Mesenchymal stem cell (in vitro differentiated cells and primary cell): ENCODE measurements around the gene GRB7.

ENCODE experiments used
- DNase-seq: peaks from one replicate; pipeline ENCODE4 v3.0.0-alpha.2; 2013
- H2AFZ ChIP-seq: one replicate; pipeline ENCODE4 v1.6.1; 2013; ENCODE audit warnings: low read depth, mild to moderate bottlenecking, control low read depth, inconsistent platforms, low read length, moderate library complexity
- H2AK5ac ChIP-seq: 2 replicates; pipeline ENCODE4 v1.6.1; 2013; ENCODE audit warnings: low read length, moderate library complexity, mild to moderate bottlenecking, inconsistent platforms; ENCODE audit not compliant: severe bottlenecking
- H2BK120ac ChIP-seq: one replicate; pipeline ENCODE4 v1.6.1; 2013; ENCODE audit warnings: low read depth, mild to moderate bottlenecking, inconsistent platforms, low read length, moderate library complexity
- H2BK12ac ChIP-seq, 2 experiments: one replicate each; pipeline ENCODE4 v1.6.1; 2013; ENCODE audit warnings: inconsistent platforms in 2 of 2, low read length in 2 of 2, mild to moderate bottlenecking in 2 of 2, moderate library complexity in 2 of 2, control low read depth in 1 of 2
- H2BK15ac ChIP-seq: one replicate; pipeline ENCODE4 v1.6.1; 2013; ENCODE audit warnings: mild to moderate bottlenecking, low read depth, inconsistent platforms; ENCODE audit not compliant: poor library complexity, severe bottlenecking
- H2BK5ac ChIP-seq: 2 replicates; pipeline ENCODE4 v1.6.1; 2013; ENCODE audit warnings: low read depth, mild to moderate bottlenecking, low read length, control low read depth, inconsistent platforms; ENCODE audit not compliant: poor library complexity, severe bottlenecking
- H3K14ac ChIP-seq, 2 experiments: one replicate each; pipeline ENCODE4 v1.6.1; 2013; ENCODE audit warnings: inconsistent platforms in 2 of 2, low read length in 2 of 2, control low read depth in 1 of 2, mild to moderate bottlenecking in 1 of 2, moderate library complexity in 1 of 2
- H3K18ac ChIP-seq, 2 experiments: one replicate each; pipeline ENCODE4 v1.6.1; 2013; ENCODE audit warnings: inconsistent platforms in 2 of 2, low read length in 2 of 2, control low read depth in 1 of 2, low read depth in 1 of 2, mild to moderate bottlenecking in 1 of 2
- H3K23ac ChIP-seq, 2 experiments: one replicate each; pipeline ENCODE4 v1.6.1; 2013; ENCODE audit warnings: inconsistent platforms in 2 of 2, low read length in 2 of 2, mild to moderate bottlenecking in 2 of 2, moderate library complexity in 2 of 2, control low read depth in 1 of 2
- H3K27ac ChIP-seq: 2 replicates; pipeline ENCODE4 v1.5.1; 2013; ENCODE audit warnings: mild to moderate bottlenecking, moderate library complexity, low read length, control low read depth, inconsistent platforms; ENCODE audit not compliant: poor library complexity, severe bottlenecking
- H3K27me3 ChIP-seq, 2 experiments: 2 replicates each; pipeline versions ENCODE4 v1.6.1 to v1.7.0; 2013; ENCODE audit warnings: low read length in 2 of 2, mild to moderate bottlenecking in 2 of 2, moderate library complexity in 2 of 2, control low read depth in 1 of 2, inconsistent platforms in 1 of 2; ENCODE audit not compliant: control insufficient read depth in 1 of 2, insufficient read depth in 1 of 2
- H3K36me3 ChIP-seq, 2 experiments: 2 replicates each; pipeline versions ENCODE4 v1.6.1 to v1.7.0; 2013; ENCODE audit warnings: low read length in 2 of 2, control low read depth in 1 of 2, inconsistent platforms in 1 of 2, low read depth in 1 of 2, mild to moderate bottlenecking in 1 of 2; ENCODE audit not compliant: insufficient read depth in 2 of 2, control insufficient read depth in 1 of 2
- H3K4ac ChIP-seq, 2 experiments: one replicate each; pipeline ENCODE4 v1.6.1; 2013; ENCODE audit warnings: inconsistent platforms in 2 of 2, low read length in 2 of 2, mild to moderate bottlenecking in 2 of 2, moderate library complexity in 2 of 2, control low read depth in 1 of 2, low read depth in 1 of 2
- H3K4me1 ChIP-seq: 2 replicates; pipeline ENCODE4 v1.6.1; 2013; ENCODE audit warnings: low read depth, low read length, control low read depth; ENCODE audit not compliant: control insufficient read depth, insufficient read depth
- H3K4me2 ChIP-seq: 2 replicates; pipeline ENCODE4 v1.6.1; 2013; ENCODE audit warnings: low read length, mild to moderate bottlenecking, inconsistent platforms; ENCODE audit not compliant: poor library complexity, severe bottlenecking
- H3K4me3 ChIP-seq, 2 experiments: 2 replicates each; pipeline versions ENCODE4 v1.5.1 to v1.7.0; 2013; ENCODE audit warnings: low read length in 2 of 2, mild to moderate bottlenecking in 2 of 2, control low read depth in 1 of 2, low read depth in 1 of 2; ENCODE audit not compliant: insufficient read depth in 1 of 2
- H3K79me1 ChIP-seq: replicated peaks from 2 replicates; pipeline ENCODE4 v1.6.1; 2013; ENCODE audit warnings: mild to moderate bottlenecking, control low read depth, low read length, inconsistent platforms; ENCODE audit not compliant: poor library complexity, severe bottlenecking
- H3K9ac ChIP-seq: 2 replicates; pipeline ENCODE4 v1.7.0; 2013; ENCODE audit warnings: mild to moderate bottlenecking, low read length, moderate library complexity
- H3K9me3 ChIP-seq: 2 replicates; pipeline ENCODE4 v1.7.0; 2013; ENCODE audit warnings: mild to moderate bottlenecking, low read length; ENCODE audit not compliant: control insufficient read depth
- H4K8ac ChIP-seq: one replicate; pipeline ENCODE4 v1.6.1; 2013; ENCODE audit warnings: inconsistent platforms, mild to moderate bottlenecking, low read length, moderate library complexity
- H4K91ac ChIP-seq: one replicate; pipeline ENCODE4 v1.6.1; 2013; ENCODE audit warnings: mild to moderate bottlenecking, low read length, inconsistent platforms
- WGBS: methylation state at CpG from one replicate; pipeline ENCODE4 v1.1.7; 2013; ENCODE audit warnings: mixed read lengths; 5-methylcytosine and 5-hydroxymethylcytosine counted together

The GRB7 gene

DNA sequence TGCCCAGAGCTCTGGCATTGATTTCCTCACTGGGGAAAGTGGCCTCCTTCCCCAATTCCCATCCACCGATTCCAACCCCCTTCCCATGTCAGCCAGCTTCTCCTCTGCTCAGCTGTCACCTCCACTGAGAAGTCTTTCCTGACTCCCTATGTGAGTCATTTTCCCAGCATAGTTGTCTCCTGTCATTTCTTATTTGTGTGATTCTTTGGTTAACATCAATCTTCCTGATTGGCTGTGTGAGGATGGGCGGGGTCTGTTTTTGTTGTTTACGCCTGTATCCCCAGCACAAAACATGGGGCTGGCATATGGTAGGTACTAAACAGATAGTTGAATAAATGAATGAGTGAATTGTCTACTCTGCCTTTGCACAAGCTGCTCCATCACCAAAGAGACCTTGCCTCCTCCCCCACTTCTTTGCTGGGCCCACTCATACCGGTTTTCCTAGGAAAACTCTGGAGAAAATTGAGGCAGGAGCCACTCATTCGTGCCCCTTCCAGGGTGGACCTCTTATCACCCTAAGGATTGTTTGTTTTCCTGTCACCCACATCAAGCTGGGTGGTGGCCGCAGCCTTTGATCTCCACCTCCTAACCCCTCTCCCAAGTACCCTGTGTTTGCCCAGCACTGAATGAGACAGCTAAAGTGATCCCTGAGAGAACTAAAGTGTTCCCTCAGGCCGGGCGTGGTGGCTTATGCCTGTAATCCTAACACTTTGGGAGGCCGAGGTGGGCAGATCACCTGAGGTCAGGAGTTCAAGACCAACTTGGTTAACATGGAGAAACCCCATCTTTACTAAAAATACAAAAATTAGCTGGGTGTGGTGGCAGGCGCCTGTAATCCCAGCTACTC is 1.2 kb upstream of the GRB7 start:
- H3K9me3 ChIP-seq: no peaks in the 10 kb centered on the region
- no peak overlapping the region for H2BK12ac ChIP-seq
- H3K4me1 ChIP-seq: peaks cover 31% of the 10 kb centered on the region
- no peak overlapping the region for H2BK120ac ChIP-seq
- 74% methylated on average over 10 of the region's 10 CpGs for WGBS
- no peak overlapping the region for H3K27ac ChIP-seq
- H4K91ac ChIP-seq: no peak overlapping the region
- H4K8ac ChIP-seq: no peak overlapping the region
- no peak overlapping the region for H3K9ac ChIP-seq
- H3K27me3 ChIP-seq: peaks cover 0 to 2% of the 10 kb centered on the region in 2 experiments
- no peak overlapping the region for H3K23ac ChIP-seq
- H2BK5ac ChIP-seq: no peak overlapping the region
- H3K18ac ChIP-seq: no peak overlapping the region
- no peak overlapping the region for H3K4ac ChIP-seq
- H3K36me3 ChIP-seq: no peaks in the 10 kb centered on the region
- H2AFZ ChIP-seq: no peak overlapping the region
- H3K4me2 ChIP-seq: no peak overlapping the region
- no peak overlapping the region for H3K14ac ChIP-seq
- H2AK5ac ChIP-seq: no peak overlapping the region
- H2BK15ac ChIP-seq: no peak overlapping the region
- DNase-seq: no peak
- peaks cover 13% of the 10 kb centered on the region for H3K79me1 ChIP-seq
- no peak overlapping the region for H3K4me3 ChIP-seq

GRCh38 chr17:39737206-39737759 is 455 bp upstream of the GRB7 start:
- H3K36me3 ChIP-seq: peaks cover 0 to 4% of the 10 kb centered on the region in 2 experiments
- no peak overlapping the region for H2BK12ac ChIP-seq
- H2AFZ ChIP-seq: no peak overlapping the region
- no peak overlapping the region for H2BK120ac ChIP-seq
- H3K4me3 ChIP-seq: peak overlapping the region in 1 of 2 experiments; percentile 66
- peaks cover 13% of the 10 kb centered on the region for H3K79me1 ChIP-seq
- H3K4me1 ChIP-seq: peaks cover 31% of the 10 kb centered on the region
- H4K91ac ChIP-seq: no peak overlapping the region
- H3K4me2 ChIP-seq: peak overlapping the region; percentile 93
- H2BK15ac ChIP-seq: no peak overlapping the region
- H2BK5ac ChIP-seq: no peak overlapping the region
- H3K27me3 ChIP-seq: peaks cover 0 to 2% of the 10 kb centered on the region in 2 experiments
- peak overlapping the region; percentile 55 for H2AK5ac ChIP-seq
- DNase-seq: no peak
- H4K8ac ChIP-seq: no peak overlapping the region
- 50% methylated on average over 13 of the region's 13 CpGs for WGBS
- H3K27ac ChIP-seq: no peak overlapping the region
- H3K14ac ChIP-seq: no peak overlapping the region
- H3K23ac ChIP-seq: no peak overlapping the region
- H3K4ac ChIP-seq: no peak overlapping the region
- no peak overlapping the region for H3K9ac ChIP-seq
- no peak overlapping the region for H3K18ac ChIP-seq
- H3K9me3 ChIP-seq: no peaks in the 10 kb centered on the region

- Histone ChIP-seq H4K91ac (no peak overlapping the region), H3K14ac (no peak overlapping the region), H3K4ac (no peak overlapping the region), H3K4me2 (peak overlapping the region; percentile 93), H3K79me1 (peaks cover 21% of the 10 kb centered on the region), H2BK12ac (no peak overlapping the region), H2AK5ac (no peak overlapping the region), H2AFZ (no peak overlapping the region), H2BK5ac (no peak overlapping the region), H3K23ac (no peak overlapping the region), H3K9ac (no peak overlapping the region), H3K18ac (no peak overlapping the region), H4K8ac (no peak overlapping the region), H2BK15ac (no peak overlapping the region), H3K4me3 (peak overlapping the region; percentile 61 to 66), H3K27me3 (peaks cover 0 to 6% of the 10 kb centered on the region in 2 experiments), H3K27ac (peak overlapping the region; percentile 81), H3K36me3 (peaks cover 0 to 17% of the 10 kb centered on the region in 2 experiments), H2BK120ac (no peak overlapping the region), H3K4me1 (peaks cover 31% of the 10 kb centered on the region), H3K9me3 (no peaks in the 10 kb centered on the region)
- WGBS: 8% methylated on average over 9 of the region's 13 CpGs
- no peak for DNase-seq
These were observed 797 bp downstream of the GRB7 start for GRCh38 chr17:39738568-39738901.
